Right atrium auricular region (tissue), 2 donors: ENCODE results near the gene OTUB1. TPM values are rescaled to one million over a fixed set of nuclear protein-coding genes. Genes with fewer than 3 reads are reported as not detected.

Experiments used
- DNase-seq: peaks from one replicate; pipeline ENCODE4 v3.0.0-alpha.2; 2019; ENCODE audit warnings: low spot score
- H3K27ac ChIP-seq, 2 donors: fragments of 200-600 bp; sonication (generic); 1 replicate in 1 of 2; 2 replicates in 1 of 2; pipeline ENCODE4 v1.5.1; 2016 to 2019
- H3K27me3 ChIP-seq, 2 donors: fragments of 200-600 bp; sonication (generic); one replicate each; pipeline versions ENCODE4 v1.5.1 to v1.6.0; 2017 to 2019
- H3K36me3 ChIP-seq: fragments of 200-600 bp; sonication (generic); one replicate; pipeline ENCODE4 v1.5.1; 2016
- H3K4me1 ChIP-seq, 2 donors: fragments of 200-600 bp; sonication (generic); one replicate each; pipeline versions ENCODE4 v1.5.1 to v1.6.0; 2017 to 2019
- H3K4me3 ChIP-seq, 2 donors: fragments of 200-600 bp; sonication (generic); 1 replicate in 1 of 2; 2 replicates in 1 of 2; pipeline ENCODE4 v1.5.1; 2017 to 2019; ENCODE audit warnings: mild to moderate bottlenecking in 1 of 2, moderate library complexity in 1 of 2
- H3K9me3 ChIP-seq, 2 donors: fragments of 200-600 bp; sonication (generic); one replicate each; pipeline ENCODE4 v1.5.1; 2019
- total RNA-seq, 2 donors: library from RNA; depleted of rRNA; stranded (reverse); fragments of >200 nt; gene quantifications; one replicate each; pipeline ENCODE4 v1.1.0, GENCODE V29; 2016
- TF ChIP-seq, protein P1 (sequence below), 2 donors: fragments of 200-600 bp; sonication (generic); IDR thresholded peaks; one replicate each; pipeline ENCODE4 v1.5.1; 2019; ENCODE audit warnings: antibody characterized with exemption in 2 of 2

The OTUB1 gene
- total RNA-seq, 2 donors from 2014 or later: 55.9 to 57.1 TPM

DNA sequence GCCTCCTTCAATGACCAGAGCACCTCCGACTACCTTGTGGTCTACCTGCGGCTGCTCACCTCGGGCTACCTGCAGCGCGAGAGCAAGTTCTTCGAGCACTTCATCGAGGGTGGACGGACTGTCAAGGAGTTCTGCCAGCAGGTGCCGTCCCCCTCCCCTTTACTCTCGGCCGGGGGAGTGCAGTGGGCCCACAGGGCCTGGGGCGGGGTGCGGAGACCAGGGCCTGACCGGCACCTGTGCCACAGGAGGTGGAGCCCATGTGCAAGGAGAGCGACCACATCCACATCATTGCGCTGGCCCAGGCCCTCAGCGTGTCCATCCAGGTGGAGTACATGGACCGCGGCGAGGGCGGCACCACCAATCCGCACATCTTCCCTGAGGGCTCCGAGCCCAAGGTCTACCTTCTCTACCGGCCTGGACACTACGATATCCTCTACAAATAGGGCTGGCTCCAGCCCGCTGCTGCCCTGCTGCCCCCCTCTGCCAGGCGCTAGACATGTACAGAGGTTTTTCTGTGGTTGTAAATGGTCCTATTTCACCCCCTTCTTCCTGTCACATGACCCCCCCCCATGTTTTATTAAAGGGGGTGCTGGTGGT lies 11.0 kb downstream of the OTUB1 start:
- Histone ChIP-seq H3K27me3 (no peaks in the 10 kb centered on the region), H3K27ac (no peak overlapping the region), H3K9me3 (no peaks in the 10 kb centered on the region), H3K36me3 (peaks cover 29% of the 10 kb centered on the region), H3K4me3 (no peak overlapping the region), H3K4me1 (peaks cover 0 to 38% of the 10 kb centered on the region in 2 donors)
- DNase-seq: no peak
- TF ChIP-seq, protein P1, sequence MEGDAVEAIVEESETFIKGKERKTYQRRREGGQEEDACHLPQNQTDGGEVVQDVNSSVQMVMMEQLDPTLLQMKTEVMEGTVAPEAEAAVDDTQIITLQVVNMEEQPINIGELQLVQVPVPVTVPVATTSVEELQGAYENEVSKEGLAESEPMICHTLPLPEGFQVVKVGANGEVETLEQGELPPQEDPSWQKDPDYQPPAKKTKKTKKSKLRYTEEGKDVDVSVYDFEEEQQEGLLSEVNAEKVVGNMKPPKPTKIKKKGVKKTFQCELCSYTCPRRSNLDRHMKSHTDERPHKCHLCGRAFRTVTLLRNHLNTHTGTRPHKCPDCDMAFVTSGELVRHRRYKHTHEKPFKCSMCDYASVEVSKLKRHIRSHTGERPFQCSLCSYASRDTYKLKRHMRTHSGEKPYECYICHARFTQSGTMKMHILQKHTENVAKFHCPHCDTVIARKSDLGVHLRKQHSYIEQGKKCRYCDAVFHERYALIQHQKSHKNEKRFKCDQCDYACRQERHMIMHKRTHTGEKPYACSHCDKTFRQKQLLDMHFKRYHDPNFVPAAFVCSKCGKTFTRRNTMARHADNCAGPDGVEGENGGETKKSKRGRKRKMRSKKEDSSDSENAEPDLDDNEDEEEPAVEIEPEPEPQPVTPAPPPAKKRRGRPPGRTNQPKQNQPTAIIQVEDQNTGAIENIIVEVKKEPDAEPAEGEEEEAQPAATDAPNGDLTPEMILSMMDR (IDR thresholded peaks at IDR 0.05): no peak

DNA sequence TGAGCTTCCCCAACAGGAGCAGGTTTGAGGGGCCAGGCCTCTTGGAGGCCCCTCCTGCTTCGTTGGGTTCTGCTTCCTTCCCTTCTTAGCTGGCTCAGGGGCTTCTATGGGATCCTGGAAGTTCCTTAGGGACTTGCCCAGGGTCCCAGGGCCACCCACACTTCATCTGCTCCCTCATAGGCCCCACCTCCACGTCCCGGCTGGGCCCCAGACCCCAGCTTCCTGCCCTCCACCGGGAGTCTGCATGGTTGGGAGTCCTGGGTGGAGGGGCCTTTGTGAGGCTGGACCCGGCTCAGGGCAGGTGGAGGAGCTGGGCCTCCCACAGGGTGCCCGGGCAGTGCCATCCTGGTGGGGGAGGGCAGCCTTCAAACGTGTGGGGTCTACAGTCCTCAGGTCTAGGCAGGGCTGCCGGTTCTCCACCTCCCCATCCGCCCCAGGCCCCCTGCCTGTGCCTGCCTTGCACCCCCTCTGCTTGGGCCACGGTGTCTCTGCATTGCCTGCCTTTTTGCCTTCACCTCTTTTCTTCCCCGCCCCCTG lies 11.6 kb downstream of the OTUB1 start:
- DNase-seq: no peak
- H3K4me1 ChIP-seq: peaks cover 0 to 40% of the 10 kb centered on the region in 2 donors
- TF ChIP-seq, protein P1 (IDR thresholded peaks at IDR 0.05): no peak
- no peaks in the 10 kb centered on the region for H3K27me3 ChIP-seq
- H3K4me3 ChIP-seq: no peak overlapping the region
- no peaks in the 10 kb centered on the region for H3K9me3 ChIP-seq
- no peak overlapping the region for H3K27ac ChIP-seq
- H3K36me3 ChIP-seq: peaks cover 29% of the 10 kb centered on the region

DNA sequence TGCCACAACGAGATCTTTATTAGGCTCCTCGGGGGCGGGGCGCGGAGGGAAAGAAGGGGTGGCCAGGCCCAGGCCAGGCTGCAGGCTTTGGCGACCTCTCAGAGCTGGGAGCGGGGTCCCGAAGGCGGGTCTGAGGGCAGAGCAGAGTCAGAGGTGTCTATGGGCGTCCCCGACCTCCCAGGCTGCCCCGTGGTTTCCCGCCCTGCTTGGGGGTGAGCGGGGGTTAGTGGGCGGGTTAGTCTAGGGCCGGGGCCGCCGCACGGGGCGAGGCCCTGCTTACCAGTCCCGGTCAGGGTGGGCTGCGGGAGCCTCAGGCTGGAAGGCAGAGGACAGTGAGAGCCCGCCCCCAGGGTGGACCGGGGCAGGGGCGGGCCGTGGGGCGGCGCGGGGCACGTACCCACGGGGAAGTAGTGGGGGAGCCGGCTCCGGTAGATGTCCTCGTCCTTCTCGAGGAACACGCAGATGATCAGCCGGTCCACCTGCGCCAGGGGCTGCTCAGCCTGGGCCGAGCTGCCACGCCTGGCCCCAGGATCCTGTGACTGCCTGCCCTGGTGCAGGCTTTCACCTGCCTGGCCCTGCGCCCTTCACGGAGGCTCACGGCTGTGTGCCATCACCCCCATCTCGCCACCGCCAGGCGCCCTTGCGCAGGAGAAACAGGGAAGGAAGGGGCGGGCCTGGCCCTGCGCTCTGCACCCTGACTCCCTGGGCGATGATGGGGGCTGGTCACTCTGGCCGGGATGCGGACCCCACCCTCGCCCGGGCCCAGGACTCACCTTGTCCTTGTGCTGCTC lies 12.5 kb downstream of the OTUB1 start:
- TF ChIP-seq, protein P1 (IDR thresholded peaks at IDR 0.05): no peak
- Histone ChIP-seq H3K27ac (no peak overlapping the region), H3K4me1 (peaks cover 0 to 40% of the 10 kb centered on the region in 2 donors), H3K27me3 (no peaks in the 10 kb centered on the region), H3K9me3 (no peaks in the 10 kb centered on the region), H3K4me3 (peak overlapping the region in 1 of 2 donors; percentile 46), H3K36me3 (peaks cover 29% of the 10 kb centered on the region)
- DNase-seq: no peak

DNA sequence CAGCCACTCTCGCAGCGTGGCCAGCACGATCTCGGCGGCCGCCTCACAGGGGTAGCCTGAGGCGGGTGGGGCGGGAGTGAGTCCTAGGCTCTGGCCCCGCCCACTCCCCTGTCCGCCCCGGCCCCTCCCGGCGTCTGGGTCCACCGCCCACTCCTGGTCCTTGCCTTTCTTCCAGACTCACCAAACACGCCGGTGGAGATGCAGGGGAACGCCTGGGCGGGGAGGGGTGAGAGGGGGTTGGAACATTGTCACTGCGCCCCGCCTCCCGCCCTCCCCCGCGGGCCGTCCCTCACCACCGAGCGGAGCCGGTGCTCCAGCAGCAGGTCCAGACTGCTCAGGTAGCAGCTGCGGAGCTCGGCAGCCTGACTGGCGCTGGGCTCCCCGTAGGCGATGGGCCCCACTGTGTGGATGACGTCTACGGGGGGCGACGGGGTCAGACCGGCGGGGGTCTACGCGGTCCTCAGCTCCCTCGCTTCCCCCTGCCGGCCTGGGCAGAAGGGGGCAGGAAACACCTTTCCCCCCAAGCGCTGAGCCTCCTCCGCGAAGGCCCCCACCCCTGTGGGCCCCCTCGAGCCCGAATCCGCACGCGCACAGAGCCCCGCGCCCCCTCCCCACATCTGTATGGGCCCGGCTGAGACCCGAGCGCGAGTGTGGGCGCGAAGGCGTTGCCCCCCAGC lies 13.2 kb downstream of the OTUB1 start:
- Histone ChIP-seq H3K4me3 (peak overlapping the region in 1 of 2 donors; percentile 46), H3K9me3 (no peaks in the 10 kb centered on the region), H3K27me3 (no peaks in the 10 kb centered on the region), H3K4me1 (peaks cover 0 to 40% of the 10 kb centered on the region in 2 donors), H3K36me3 (peaks cover 29% of the 10 kb centered on the region), H3K27ac (no peak overlapping the region)
- TF ChIP-seq, protein P1 (IDR thresholded peaks at IDR 0.05): no peak
- DNase-seq: no peak

DNA sequence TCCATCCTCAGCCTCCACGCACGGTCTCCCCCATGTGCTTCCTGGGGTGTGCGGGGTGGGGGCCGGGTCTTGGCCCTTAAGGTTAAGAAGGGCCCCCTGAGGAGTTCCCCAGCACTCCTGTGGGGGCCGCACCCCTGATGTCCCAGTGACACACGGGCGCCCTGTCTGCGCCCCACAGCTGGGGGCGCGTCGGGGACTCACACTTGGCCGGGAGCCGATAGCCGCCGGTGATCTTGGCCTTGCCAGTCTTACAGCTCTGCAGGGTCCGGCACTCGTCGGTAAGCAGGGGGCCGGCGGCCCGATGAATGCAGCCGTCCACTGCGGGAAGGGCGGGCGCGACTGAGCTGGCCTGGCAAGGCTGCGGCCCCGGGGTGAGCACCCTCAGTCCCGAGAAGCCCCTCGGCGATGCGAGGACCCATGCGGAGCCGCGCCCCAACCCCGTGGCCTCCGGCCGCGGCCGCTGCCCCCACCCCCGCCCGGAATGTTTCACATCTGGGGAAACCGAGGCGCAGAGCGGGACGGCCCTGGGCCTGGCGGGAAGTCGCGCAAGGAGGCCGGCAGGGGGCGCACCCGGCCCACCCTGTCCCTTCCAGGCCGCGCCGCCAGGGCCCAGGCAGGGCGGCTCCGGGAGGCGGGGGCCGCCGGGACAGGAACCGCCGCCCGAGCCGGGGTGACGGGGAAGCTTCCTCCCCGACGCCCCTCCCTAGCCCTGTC lies 13.9 kb downstream of the OTUB1 start:
- peak; percentile 72 for DNase-seq
- peaks cover 22% of the 10 kb centered on the region for H3K36me3 ChIP-seq
- H3K27me3 ChIP-seq: no peaks in the 10 kb centered on the region
- H3K9me3 ChIP-seq: no peaks in the 10 kb centered on the region
- no peak overlapping the region for H3K27ac ChIP-seq
- peak overlapping the region; percentile 17 to 46 for H3K4me3 ChIP-seq
- H3K4me1 ChIP-seq: peaks cover 0 to 40% of the 10 kb centered on the region in 2 donors
- TF ChIP-seq, protein P1 (IDR thresholded peaks at IDR 0.05): peak; percentile 85 to 95
